Measurements from ENCODE around the gene DCLK2.

The DCLK2 gene

DNA sequence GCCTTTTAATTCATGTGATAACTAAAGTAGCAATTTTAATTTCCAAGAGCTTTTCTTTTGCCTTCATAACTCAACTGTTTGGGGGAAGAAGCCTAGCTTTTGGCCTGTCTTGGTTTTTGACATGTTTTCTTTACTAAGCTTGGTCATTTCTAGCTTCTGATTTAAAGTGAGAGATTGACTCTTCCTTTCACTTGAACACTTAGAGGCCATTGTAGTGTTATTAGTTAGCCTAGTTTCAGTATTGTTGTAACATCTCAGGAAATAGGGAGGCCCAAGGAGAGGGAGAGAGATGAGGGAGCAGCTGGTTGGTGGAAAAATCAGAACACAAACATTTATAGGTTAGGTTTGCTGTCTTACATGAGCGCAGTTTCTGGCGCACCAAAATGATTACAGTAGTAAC is 44.8 kb downstream of the DCLK2 start:
- no peak for DNase-seq

DNA sequence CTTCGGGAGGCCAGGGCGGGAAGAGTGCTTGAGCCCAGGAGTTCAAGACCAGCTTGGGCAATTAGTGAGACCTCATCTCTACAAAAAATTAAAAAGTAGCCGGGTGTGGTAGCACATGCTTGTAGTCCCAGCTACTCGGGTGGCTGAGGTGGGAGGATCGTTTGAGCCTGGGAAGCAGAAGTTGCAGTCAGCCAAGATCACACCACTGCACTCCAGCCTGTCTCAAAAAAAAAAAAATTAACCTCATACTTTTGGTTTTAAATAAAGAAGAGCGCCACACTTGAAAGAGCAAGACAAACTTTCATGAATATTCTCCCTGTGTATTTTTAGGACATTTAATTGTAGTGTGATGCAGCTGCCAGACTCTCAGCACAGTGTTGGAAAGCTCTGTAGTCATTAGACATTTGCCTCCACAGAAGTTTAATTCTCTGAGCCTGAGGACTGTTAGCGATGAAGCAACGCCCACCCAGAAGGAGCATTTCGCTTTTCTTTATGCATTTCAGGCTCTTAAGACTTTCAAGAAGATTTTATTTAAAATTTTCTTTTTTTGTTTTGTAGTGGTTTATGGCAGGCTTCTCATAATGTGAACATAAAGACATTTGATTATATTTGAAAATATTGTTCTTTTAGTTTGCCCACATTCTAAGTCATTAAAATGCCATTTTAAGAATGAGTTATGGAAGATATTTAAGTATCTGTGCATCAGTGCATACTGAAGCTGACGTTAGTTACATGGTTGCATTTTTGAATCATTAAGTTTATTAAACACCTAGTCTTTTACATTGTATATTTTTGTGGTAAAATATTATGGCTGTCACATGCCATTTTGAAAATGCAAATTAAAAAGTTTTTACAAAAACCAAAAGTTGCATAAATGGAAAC is 45.8 kb downstream of the DCLK2 start:
- DNase-seq: no peak

DNA sequence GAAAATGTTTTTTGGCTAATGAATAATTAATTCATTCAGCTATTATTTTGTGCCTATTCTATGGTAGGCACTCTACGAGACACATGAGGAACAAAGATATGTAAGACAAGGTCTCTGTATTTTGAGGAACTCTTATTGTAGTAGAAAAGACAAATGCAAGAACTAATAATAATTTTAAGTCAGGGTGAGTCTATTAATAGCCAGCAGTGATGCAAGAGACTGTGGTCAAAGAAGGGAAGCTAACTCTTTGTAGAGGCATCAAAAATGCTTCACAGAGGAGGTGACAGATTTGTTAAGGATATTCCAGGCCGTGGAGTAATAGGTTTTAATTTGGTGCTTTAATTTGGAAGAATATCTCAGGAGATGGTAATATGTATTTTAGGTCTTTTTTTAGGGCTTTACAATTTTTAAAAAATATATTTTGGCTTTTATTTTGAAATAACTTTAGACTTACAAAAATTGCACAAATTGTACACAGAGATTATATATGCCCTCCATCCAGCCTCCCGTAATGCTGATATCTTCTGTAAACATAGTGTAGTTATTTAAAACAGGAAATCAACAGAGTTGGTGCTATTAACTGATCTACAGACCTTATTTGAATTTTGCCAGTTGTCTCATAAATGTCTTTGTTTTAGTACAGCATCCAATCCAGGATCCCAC is 48.1 kb downstream of the DCLK2 start:
- no peak for DNase-seq

DNA sequence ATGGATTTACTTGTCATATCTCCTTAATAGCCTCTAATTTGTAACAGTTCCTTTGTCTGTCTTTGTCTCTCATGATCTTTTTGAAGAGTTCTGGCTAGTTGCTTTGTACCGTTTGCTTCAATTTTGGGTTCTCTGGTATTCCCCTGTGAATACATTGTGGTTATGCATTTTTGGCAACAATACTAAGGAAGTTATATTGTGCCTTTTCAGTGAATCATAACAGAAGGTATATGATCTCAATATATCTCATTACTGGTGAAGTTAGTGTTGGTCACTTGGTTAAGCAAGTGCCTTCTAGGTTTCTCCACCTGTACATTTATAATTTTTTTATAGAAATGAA is 48.6 kb downstream of the DCLK2 start:
- no peak for DNase-seq

DNA sequence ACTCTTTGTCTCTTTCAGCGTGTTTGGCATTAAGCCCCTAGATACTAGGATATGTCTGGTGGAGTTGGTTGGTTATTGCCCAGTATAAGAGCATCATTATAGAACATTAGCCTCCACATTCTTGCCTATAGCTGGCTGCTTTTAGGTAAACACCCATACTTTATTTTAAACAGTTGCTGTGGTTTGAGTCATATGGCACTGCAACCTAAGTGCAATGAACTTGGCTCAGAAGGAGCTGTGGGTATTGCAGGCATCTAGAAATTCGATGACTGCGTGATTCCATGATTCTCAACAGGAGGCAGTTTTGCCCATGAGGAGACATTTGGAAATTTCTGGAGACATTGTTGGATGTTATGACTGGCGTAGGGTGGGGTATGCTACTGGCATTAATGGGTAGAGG is 49.5 kb downstream of the DCLK2 start:
- no peak for DNase-seq

DNA sequence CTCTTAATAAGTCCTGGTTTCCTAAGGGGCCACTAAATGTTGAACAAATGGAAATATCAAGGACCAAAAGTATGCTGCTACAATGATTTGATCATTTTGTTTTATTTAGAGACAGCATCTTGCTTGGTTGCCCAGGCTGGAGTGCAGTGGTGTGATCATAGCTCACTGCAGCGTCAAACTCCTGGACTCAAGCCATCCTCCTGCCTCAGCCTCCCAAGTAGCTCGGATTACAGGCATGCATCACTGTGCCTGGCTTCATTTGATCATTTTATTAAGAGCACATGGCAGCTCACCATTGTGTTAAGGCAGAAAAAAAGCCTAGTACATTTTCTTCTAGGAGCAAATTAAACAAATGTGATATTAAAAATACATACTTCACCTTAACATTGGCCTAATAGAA is 52.7 kb downstream of the DCLK2 start:
- DNase-seq: no peak

DNA sequence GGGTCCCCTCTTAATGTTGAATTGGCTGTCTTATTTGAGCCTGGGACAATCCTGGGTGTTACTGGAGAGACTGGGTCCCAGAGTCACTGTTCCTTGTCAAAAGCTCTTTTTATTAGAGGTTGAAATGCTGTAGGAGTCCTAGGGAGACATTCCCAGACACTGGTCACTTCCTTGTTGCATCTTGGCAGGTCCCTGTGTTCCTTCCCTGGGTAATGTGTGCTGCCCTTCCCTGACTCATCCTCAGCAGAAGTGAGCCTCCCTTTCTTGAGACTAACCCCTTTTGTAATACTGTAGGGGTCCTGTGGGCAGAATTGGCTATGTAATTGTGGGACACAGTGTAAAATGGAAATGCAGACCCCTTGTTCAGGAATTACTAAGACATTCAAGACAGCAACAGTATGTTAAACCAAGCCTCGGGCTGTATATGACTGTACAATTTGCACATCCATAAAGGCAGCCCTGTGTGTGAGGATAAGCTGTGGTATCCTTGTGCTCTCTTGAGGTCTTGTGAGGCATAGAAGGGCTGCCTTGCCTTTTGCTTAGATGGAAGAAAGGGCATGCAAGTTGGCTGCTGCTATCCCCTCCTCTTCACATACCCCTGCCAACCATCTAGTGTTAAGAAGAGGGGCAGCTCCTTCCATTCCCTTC is 53.5 kb downstream of the DCLK2 start:
- DNase-seq: no peak

DNA sequence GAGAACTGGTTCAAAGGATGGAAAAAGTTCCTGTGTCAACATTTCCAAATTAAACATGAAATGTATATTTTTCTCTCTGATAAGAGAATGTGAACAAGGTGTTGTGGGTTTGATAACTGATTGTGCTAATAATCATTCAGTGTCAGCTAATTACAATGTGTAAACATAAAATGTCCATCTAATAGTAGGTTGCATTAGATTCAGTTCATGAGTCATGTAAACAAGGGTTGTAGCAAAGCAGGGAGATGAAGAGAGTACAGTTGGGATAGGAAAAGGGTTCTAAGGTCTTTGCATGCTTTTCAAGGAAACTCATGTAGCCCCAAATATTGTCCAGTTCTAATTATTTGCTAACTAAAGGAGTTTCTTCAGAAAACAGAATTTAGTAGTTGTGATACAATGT is 55.4 kb downstream of the DCLK2 start:
- DNase-seq: no peak

DNA sequence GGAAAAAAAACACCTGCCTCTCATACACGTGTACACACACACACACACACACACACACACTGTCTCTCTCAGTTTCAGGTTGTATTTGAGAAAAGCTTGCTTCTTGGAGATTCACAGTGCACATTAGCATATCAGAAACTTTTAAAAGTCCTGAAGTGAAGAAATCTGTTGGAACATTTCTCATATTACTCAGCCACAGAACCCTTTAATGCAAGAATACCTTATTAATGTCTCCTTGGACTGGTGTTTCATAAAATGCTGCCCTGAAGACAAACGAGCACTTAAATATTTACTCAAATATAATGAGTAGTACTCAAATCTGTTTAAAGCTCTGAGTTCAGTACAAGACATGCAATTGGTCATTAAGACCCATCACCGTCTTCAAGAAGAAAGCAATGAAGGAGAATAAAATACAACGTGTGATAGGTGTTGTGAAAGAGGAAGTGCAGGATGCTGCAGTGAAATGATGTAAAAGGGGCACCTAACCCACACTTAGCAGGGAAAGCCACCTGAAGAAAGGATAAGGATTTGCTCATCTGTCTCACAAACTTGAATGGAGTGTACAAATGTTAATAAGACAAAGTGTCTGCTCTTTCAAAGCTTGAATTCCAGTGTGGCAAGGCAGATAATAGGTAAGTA is 57.0 kb downstream of the DCLK2 start:
- DNase-seq: no peak

DNA sequence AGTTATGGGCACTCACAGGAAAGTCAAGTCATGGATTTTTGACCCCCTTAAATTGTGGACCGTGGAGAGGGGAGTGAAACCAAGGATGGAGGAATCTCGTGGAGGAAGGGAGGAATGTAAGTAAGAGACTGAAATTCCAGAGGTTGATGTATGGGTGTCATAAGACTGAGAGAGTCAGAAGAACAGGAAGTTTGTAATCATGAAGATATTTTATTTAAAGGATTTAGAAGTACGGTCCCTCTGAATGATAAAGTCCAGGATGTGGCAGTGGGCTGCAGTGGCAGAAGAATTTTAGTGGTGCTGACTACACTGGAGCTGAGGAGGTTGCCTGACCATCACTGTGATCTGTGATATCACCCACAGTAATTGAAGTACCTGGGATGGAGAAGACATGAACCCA is 57.8 kb downstream of the DCLK2 start:
- no peak for DNase-seq

DNA sequence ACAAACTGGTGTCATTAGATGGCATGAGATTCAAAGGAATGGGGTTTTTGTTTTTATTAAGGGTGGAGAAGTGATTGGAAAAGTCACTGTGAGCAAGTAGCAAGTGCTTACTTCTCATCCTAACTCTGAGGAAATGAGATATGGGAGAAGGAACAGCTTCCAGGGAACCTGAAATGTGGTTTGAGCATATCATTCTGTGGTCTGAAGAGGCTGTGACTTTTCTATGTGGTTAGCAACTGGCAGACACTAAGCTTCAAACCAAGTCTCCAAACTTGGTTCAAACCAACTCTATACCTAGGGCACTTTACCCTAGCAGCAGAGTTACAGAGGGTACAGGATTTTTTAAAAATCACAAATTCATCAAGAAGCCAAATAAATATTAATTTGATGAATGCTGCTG is 58.2 kb downstream of the DCLK2 start:
- DNase-seq: no peak

DNA sequence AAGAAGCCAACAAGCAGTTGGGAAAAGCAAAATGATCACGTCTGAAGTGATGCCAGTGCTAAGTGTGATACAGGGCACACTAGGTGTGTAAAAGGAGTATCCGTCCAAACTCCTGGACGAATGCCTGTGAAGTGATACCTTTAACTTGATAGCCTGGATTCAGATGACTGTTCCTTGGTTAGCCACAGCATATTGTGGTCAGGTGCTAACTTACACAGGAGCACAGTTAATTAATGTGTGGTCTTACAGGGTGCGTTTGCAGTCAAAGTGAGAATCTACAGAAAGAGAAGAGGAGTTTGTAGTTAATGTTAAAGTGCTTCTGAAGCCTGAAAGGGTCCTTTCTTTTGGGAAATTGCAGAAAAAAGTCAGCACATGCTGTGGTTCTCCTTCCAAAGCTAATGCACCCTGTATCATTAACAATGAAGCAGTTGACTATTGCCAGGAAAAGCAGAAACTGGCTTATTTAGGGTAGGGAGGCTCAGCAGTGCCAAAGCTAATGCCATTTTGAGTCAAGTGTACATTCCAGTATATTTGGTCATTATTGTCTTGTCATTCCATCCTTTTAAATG is 61.1 kb downstream of the DCLK2 start:
- no peak for DNase-seq

DNA sequence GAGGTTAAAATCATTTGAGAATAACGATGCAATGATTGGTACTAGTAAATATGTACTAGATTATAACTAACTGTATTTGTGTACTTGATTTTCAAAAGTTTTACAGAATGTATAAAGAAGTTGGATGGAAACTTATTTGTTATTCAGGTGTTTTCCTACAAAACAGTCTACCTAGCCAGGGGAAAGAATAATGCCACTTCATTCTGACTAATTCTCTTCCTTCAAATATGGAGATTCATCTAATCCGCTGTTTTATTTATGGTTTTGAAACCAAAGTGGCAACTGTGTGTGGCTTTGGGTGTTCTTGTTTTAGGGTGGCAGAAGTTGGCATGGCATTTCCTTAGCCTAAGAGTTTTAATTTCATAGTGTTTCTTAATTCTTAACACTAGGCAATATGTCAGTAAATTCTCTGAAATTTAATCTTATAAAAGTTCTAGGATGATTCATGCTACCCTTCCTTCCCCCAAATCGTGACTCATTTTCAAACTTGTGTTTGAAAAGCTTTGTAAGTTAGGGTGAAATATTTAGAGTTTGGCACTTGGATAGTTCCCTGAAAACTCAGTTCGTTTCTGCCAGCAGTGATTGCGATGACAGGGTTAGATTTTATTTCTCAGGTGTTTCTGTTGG is 62.6 kb downstream of the DCLK2 start:
- DNase-seq: no peak

DNA sequence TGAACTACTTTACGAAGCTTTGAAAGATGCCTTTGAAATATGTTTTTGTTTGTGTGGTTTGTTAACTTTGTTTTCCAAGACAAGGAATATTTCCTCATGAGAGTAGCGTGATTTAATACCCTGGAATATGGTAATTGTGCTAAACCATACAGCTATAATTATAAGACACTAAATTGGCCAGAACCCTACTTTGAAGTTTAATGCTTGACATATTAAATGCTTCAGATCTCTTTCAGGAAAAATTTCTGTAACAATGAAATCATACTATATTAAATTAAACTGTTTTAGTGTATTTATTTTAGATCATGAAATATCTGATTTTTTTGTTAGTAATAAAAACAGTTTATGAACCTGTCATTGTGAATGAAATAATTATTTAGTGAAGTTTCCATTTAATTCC is 63.5 kb downstream of the DCLK2 start:
- no peak for DNase-seq

DNA sequence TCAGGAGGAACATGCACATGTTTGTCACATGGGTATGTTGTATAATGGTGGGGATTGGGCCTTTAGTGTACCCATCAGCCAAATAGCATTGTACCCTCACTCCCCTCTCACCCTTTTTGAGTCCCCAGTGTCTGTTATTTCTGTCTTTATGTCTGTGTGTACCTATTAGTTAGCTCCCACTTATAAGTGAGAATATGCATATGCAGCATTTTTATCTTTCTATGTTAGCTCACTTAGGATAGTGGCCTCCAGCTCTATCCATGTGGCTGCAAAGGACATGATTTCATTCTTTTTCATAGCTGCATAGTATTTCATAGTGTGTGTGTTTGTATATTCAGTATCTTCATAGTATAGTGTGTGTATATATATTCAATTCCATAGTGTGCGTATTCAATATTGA is 64.6 kb downstream of the DCLK2 start:
- no peak for DNase-seq

DNA sequence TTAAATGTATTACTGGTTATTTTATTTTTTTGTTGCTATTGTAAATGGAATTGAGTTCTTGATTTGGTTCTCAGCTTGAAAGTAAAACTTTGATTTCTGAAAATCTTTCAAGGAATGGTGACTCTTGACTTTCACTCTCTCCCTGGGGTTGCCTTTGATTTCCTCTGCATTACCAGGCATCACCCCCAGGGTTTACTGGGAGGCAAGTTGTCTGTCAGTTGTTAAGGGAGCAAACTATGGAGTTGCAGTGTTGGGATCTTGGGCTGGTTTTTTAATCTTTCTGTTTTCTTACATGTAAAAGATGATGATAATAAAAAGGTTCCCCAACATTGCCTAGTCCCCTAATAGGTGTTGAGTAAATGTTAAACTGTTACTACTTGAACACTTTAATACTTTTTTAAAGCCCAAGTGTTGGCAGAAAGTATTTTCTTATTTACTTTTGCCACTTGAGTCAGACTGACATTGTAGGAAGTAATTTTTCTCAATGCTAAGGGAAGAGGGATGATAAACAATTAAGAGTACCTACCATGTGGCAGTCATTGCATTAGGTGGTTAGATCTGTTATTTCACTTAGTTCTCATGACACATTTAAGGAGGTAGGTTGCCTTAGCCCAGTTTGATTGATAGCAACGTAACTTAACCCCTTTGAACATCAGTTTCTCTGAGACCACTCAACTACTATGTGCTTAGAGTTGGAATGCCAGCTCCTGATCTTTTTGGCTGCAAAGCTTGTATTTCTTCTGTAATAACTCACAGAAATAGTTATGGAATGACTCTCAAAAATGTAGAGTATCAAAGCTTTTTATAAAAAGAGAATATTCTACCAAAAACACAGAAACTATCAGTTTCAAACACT is 67.1 kb downstream of the DCLK2 start:
- no peak for DNase-seq

DNA sequence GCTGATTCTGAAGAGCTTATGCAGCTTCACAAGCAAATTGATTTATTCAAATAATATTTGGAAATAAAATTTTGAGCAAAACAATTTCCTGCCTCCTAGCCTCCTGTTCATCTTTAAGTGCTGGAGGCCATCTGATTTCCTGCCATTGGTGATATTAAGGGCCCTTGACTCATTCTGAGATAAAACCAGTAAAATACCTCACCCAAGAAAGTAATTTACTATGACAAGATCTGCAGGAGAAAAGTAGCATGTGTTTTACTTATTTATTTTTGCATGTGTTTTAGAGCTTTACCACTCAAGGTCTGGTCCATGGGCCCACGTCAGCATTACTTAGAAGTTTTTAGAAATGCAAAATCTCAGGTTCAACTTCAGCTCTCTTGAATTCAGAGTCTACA is 67.7 kb downstream of the DCLK2 start:
- DNase-seq: no peak

DNA sequence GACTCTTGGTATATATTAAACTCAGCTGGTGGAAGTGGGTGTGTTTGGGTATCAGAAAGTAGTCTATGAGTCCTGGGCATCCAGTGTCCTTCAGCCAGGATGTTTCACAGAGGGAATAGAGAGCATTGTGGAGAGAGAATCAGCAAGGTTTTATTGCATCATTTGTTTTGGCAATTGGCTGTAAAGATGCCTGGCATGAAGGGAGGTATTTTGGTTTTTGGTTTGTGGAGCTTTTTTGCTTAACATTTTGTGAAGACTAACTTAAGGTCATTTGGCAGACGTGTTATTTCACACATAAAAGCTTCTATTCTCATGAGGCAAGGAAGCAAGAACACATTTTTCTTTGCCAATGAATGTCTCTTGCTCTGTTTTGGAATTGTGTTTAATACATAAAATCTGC is 71.1 kb downstream of the DCLK2 start:
- no peak for DNase-seq

DNA sequence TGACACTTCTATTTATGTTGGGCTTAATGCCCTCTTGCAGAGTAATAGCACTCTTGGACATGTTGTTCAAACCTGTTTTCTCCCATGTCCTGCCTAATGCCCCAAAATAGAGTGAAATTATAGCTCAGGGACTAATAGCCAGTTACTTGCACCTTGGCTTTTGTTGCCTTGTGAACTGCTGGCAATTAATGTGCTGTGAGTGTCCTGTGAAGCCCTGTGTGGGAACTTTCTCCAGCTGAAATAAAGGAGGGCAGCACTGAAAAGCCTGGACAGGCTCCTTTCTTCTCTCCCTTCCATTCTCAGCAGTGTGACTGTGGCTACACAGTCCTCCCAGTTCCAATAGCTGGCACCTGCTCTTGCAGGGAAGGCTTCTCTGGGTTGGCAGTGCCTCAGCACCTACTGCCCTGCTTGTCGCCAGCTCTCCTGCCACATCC is 72.4 kb downstream of the DCLK2 start:
- DNase-seq: no peak

DNA sequence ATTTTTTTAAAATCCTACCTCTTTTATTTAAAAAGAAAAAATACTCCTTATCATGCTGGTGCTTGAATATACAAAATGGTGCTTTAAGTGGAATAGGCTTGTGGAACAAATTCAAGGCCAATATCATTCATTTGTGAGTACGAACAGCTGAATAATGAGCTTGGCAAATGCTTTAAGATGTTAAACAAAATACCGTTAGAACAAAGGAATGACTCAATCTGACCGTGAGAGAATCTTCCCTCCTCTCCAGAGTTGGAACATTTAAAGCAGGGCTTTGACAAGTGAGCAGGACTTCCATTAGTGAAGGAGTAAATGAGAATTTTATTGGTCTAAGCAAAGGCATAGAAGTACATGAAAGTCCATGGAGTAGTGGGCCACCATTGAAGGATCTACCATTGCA is 74.5 kb downstream of the DCLK2 start:
- no peak for DNase-seq

DNA sequence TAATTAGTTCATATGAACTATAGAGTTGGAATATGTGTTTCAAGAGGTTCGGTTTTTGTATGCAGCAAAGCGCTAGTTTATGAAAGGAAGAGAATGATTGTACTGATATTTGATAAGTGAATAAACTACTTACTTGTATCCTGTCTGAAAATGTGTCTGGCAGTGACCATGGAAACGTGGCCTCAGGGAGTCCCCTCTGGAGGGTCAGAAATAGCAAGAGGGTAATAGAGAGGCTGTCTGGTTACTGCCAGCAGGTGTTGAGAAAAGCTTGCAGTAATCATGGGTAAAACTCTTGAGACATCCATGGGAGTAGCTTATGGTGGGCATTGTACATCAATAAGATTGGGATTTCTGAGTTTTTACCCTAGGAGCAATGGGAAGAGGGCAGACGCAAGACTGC is 77.1 kb downstream of the DCLK2 start:
- no peak for DNase-seq

DNA sequence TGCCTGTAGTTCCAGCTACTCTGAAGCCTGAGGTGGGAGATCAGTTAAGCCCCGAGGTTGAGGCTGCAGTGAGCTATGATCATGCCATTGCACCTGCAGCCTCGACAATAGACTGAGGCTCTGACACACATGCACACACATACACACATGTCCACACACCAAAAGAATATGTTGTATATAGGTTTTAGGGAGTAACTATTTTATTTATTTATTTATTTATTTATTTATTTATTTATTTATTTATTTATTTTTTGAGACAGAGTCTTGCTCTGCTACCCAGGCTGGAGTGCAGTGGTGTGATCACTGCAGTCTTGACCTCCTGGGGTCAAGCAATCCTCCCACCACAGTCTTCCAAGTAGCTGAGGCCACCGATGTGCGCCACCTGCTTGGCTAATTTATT is 78.3 kb downstream of the DCLK2 start:
- no peak for DNase-seq

Measured in DMS 273 treated with DMSO at 0.1 percent for 48 hours (cell line).